GM12878 (cell line): ENCODE measurements around the gene MKRN1. TPM values are rescaled to one million over a fixed set of nuclear protein-coding genes. Genes with fewer than 3 reads are reported as not detected.

Experiments used
- ATAC-seq: fragments of 200-7000 bp; cut with Tn5 transposase; 3 replicates; pipeline ENCODE4 v1.9.1; 2020; ENCODE audit warnings: mild to moderate bottlenecking, moderate library complexity
- BruUV-seq: library from RNA; stranded (reverse); fragments of 400-500 nt; replicated peaks from 2 replicates; lab custom pipeline; 2021; lab: Mats Ljungman, UMichigan
- CTCF ChIA-PET: fragments of 300-600 bp; sonication (Branson Sonifier 250); formaldehyde crosslinking; extraction: SDS; loops from one replicate; lab custom pipeline; 2021; ENCODE audit warnings: inconsistent platforms; lab: Yijun Ruan, JAX
- POLR2A ChIA-PET: fragments of 350-600 bp; formaldehyde crosslinking; extraction: SDS; loops from one replicate; lab custom pipeline; 2021; ENCODE audit warnings: inconsistent platforms; lab: Charles Lee
- RAD21 ChIA-PET: fragments of 300-600 bp; sonication (Branson Sonifier 250); formaldehyde crosslinking; loops from one replicate; lab custom pipeline; 2023; ENCODE audit warnings: antibody characterized with exemption; ENCODE audit not compliant: unreplicated experiment; lab: Charles Lee
- SMC1A ChIA-PET: fragments of 300-600 bp; sonication (Branson Sonifier 250); formaldehyde crosslinking; loops from one replicate; lab custom pipeline; 2023; ENCODE audit not compliant: unreplicated experiment, uncharacterized antibody; lab: Charles Lee
- DNase-seq: peaks from one replicate; pipeline ENCODE4 v3.0.0-alpha.2; 2011; ENCODE audit warnings: low read depth, low spot score
- FAIRE-seq: peaks from 3 replicates; lab custom pipeline; 2011; peaks lifted over from hg19 to GRCh38; lab: Jason Lieb, UNC
- H2AFZ ChIP-seq: 2 replicates; pipeline ENCODE4 v1.6.0; 2011; ENCODE audit warnings: low read depth, low read length, control low read depth; ENCODE audit not compliant: control insufficient read depth
- H3K27ac ChIP-seq: 2 replicates; pipeline ENCODE4 v1.5.1; 2011; ENCODE audit warnings: control low read depth; ENCODE audit not compliant: control insufficient read depth, insufficient read depth
- H3K27me3 ChIP-seq, 2 experiments: replicated peaks in 1 of 2; 2 replicates each; pipeline versions ENCODE4 v1.6.0 to v1.6.1; 2011; ENCODE audit warnings: low read length in 1 of 2; ENCODE audit not compliant: control insufficient read depth in 2 of 2, insufficient read depth in 2 of 2
- H3K36me3 ChIP-seq, 2 experiments: 2 replicates each; pipeline ENCODE4 v1.5.1; 2011; ENCODE audit warnings: low read length in 1 of 2; ENCODE audit not compliant: control insufficient read depth in 2 of 2, insufficient read depth in 2 of 2
- H3K4me1 ChIP-seq: 2 replicates; pipeline ENCODE4 v1.6.1; 2011; ENCODE audit warnings: mild to moderate bottlenecking, low read length, moderate library complexity, mixed read lengths; ENCODE audit not compliant: control insufficient read depth, insufficient read depth
- H3K4me2 ChIP-seq: 2 replicates; pipeline ENCODE4 v1.6.0; 2011; ENCODE audit warnings: control low read depth; ENCODE audit not compliant: control insufficient read depth, insufficient read depth
- H3K4me3 ChIP-seq: fragments of 200-600 bp; sonication (generic); 2 replicates; pipeline ENCODE4 v1.5.1; 2016
- H3K79me2 ChIP-seq: 2 replicates; pipeline ENCODE4 v1.6.0; 2011; ENCODE audit warnings: low read length; ENCODE audit not compliant: control insufficient read depth, insufficient read depth
- H3K9ac ChIP-seq: 2 replicates; pipeline ENCODE4 v1.8.0; 2011; ENCODE audit warnings: low read length, control low read depth, mixed read lengths; ENCODE audit not compliant: control insufficient read depth, insufficient read depth
- H3K9me3 ChIP-seq: replicated peaks from 3 replicates; pipeline ENCODE4 v1.5.1; 2011; ENCODE audit warnings: mild to moderate bottlenecking, low read length; ENCODE audit not compliant: control insufficient read depth, insufficient read depth
- H4K20me1 ChIP-seq: 2 replicates; pipeline ENCODE4 v1.6.0; 2011; ENCODE audit not compliant: control insufficient read depth, insufficient read depth
- ASH2L ChIP-seq: fragments of 300-600, 200-600 bp; sonication (generic); IDR thresholded peaks from 2 replicates; pipeline ENCODE4 v1.6.1; 2017; ENCODE audit warnings: low read depth, mild to moderate bottlenecking, borderline replicate concordance
- CBX5 ChIP-seq: sonication (generic); IDR thresholded peaks from 2 replicates; pipeline ENCODE4 v1.6.1; 2016; ENCODE audit warnings: low read depth, moderate library complexity, mild to moderate bottlenecking, inconsistent platforms
- DPF2 ChIP-seq: fragments of 450-650 bp; IDR thresholded peaks from 2 replicates; pipeline ENCODE4 v1.6.1; 2017; ENCODE audit warnings: mild to moderate bottlenecking
- KDM1A ChIP-seq: fragments of 200-600 bp; sonication (generic); IDR thresholded peaks from 2 replicates; pipeline ENCODE4 v1.6.1; 2016; ENCODE audit warnings: borderline replicate concordance
- MEF2B ChIP-seq: fragments of 450-650 bp; IDR thresholded peaks from 2 replicates; pipeline ENCODE4 v1.6.1; 2018; ENCODE audit warnings: mild to moderate bottlenecking, moderate library complexity; ENCODE audit not compliant: partially characterized antibody, poor library complexity, severe bottlenecking
- MYC ChIP-seq: IDR thresholded peaks from 2 replicates; pipeline ENCODE4 v1.6.1; 2011; ENCODE audit warnings: mild to moderate bottlenecking, low read length, moderate library complexity, inconsistent platforms; ENCODE audit not compliant: insufficient read depth, insufficient replicate concordance, insufficient read length, severe bottlenecking
- NR2C1 ChIP-seq: fragments of 450-650 bp; IDR thresholded peaks from 2 replicates; pipeline ENCODE4 v1.6.1; 2017; ENCODE audit warnings: antibody characterized with exemption, mild to moderate bottlenecking, moderate library complexity
- PBX3 ChIP-seq: IDR thresholded peaks from 2 replicates; pipeline ENCODE4 v1.6.1; 2011; ENCODE audit warnings: mild to moderate bottlenecking, low read depth, low read length, moderate library complexity; ENCODE audit not compliant: insufficient replicate concordance
- RAD21 ChIP-seq: IDR thresholded peaks from 2 replicates; pipeline ENCODE4 v1.6.1; 2011; ENCODE audit warnings: mild to moderate bottlenecking, low read depth, low read length, moderate library complexity; ENCODE audit not compliant: insufficient read depth
- TARDBP ChIP-seq: IDR thresholded peaks from 2 replicates; pipeline ENCODE4 v1.6.1; 2016; ENCODE audit warnings: borderline replicate concordance
- ZNF217 ChIP-seq: fragments of 450-650 bp; IDR thresholded peaks from 2 replicates; pipeline ENCODE4 v1.6.1; 2017; ENCODE audit warnings: antibody characterized with exemption, mild to moderate bottlenecking
- WGBS: methylation state at CpG from one replicate; pipeline ENCODE4 v1.1.6; 2016; ENCODE audit warnings: low lambda C conversion rate; ENCODE audit not compliant: insufficient replicate concordance, insufficient coverage; ENCODE audit errors: missing lambda C conversion rate; 5-methylcytosine and 5-hydroxymethylcytosine counted together
- in situ Hi-C: fragments of 300-500 bp; cut with MboI; formaldehyde crosslinking; loops from 9 replicates; pipeline ENCODE4 v1.14.3; 2018; ENCODE audit warnings: mixed read lengths
- intact Hi-C: fragments of 100-400 bp; cut with micrococcal nuclease; formaldehyde crosslinking; loops from one replicate; pipeline ENCODE4 v1.14.2; 2022; ENCODE audit not compliant: unreplicated experiment
- polyA plus RNA-seq, 11 experiments: library from polyadenylated mRNA; depleted of rRNA in 4 of 11; unstranded in 6 of 11; stranded (reverse) in 5 of 11; fragments of >200 nt; fragmentation: Nextera tagmentation in 4 of 11; fragmentation: Illumina TruSeq in 1 of 11; extraction: Ambion mirVana in 4 of 11; extraction: Trizol in 1 of 11; gene quantifications; 1 replicate in 1 of 11; 2 replicates in 10 of 11; pipeline versions ENCODE4 v1.2.1 to v1.2.3, GENCODE V29; 2011 to 2016; ENCODE audit warnings: inconsistent platforms in 2 of 11, missing spikeins in 2 of 11, low read depth in 1 of 11
- total RNA-seq, 4 experiments: library from RNA; depleted of rRNA in 3 of 4; stranded (reverse); fragments of >200 nt in 3 of 4; fragmentation: Illumina TruSeq in 1 of 4; extraction: Trizol in 1 of 4; gene quantifications; 2 replicates each; pipeline versions ENCODE4 v1.2.1 to v1.2.3, GENCODE V29; 2013 to 2021

Gene MKRN1
- total and polyA plus RNA-seq, 10 of the 15 experiments (the other 5 are each of a cell fraction or from before 2014, with no cell fraction given), result 19.1 to 61.3 (median 50.6) TPM

GRCh38 chr7:140485500-140486265 is 6.4 kb upstream of the MKRN1 start:
- ChIA-PET RAD21 (no interaction called here), POLR2A (no interaction called here), CTCF (no interaction called here), SMC1A (no interaction called here)
- Histone ChIP-seq H3K27me3 (no peaks in the 10 kb centered on the region; a peak in 1 of 4 replicates), H3K4me3 (no peak overlapping the region), H3K9me3 (no peaks in the 10 kb centered on the region), H3K4me2 (no peak overlapping the region), H3K9ac (no peak overlapping the region), H2AFZ (no peak overlapping the region), H3K27ac (no peak overlapping the region), H3K79me2 (no peaks in the 10 kb centered on the region), H3K36me3 (no peaks in the 10 kb centered on the region), H3K4me1 (no peaks in the 10 kb centered on the region), H4K20me1 (no peaks in the 10 kb centered on the region)
- no peak for FAIRE-seq
- no peak for DNase-seq
- no peak for TF ChIP-seq PBX3
- TF ChIP-seq DPF2, result no peak
- no peak for TF ChIP-seq RAD21
- TF ChIP-seq MYC, result no peak
- TF ChIP-seq MEF2B, result no peak
- TF ChIP-seq CBX5, result no peak
- TF ChIP-seq TARDBP, result no peak
- TF ChIP-seq ZNF217, result no peak
- TF ChIP-seq NR2C1, result no peak
- no peak for TF ChIP-seq ASH2L
- no peak for TF ChIP-seq KDM1A
- intact Hi-C loops, result no loop called here
- WGBS, result 40% methylated on average over 14 of the region's 14 CpGs
- ATAC-seq, result no peak
- in situ Hi-C loops, result no loop called here
- no TSS peak for BruUV-seq
